HEK293 (cell line): ENCODE measurements around the gene HOXD9.

Source experiments
- CTCF ChIA-PET: fragments of 350-600 bp; formaldehyde crosslinking; extraction: SDS; loops from one replicate; lab custom pipeline; 2021; ENCODE audit warnings: antibody characterized with exemption; lab: Yijun Ruan, JAX
- POLR2A ChIA-PET: fragments of 300-600 bp; formaldehyde crosslinking; extraction: SDS; loops from one replicate; lab custom pipeline; 2020; ENCODE audit warnings: antibody characterized with exemption, inconsistent platforms; lab: Yijun Ruan, JAX
- H3K27ac ChIP-seq: fragments of 200-500 bp; sonication (Bioruptor generic); 2 replicates; pipeline ENCODE4 v1.5.1; 2014; ENCODE audit warnings: low read depth, low read length, control low read depth, inconsistent platforms; ENCODE audit errors: extremely low read depth
- H3K36me3 ChIP-seq, 2 experiments: fragments of 200-500 bp in 1 of 2; sonication (Bioruptor generic) in 1 of 2; 1 replicate in 1 of 2; 2 replicates in 1 of 2; pipeline ENCODE4 v1.5.1; 2014 to 2017; ENCODE audit warnings: inconsistent platforms in 2 of 2, low read length in 2 of 2; ENCODE audit not compliant: control insufficient read depth in 2 of 2, insufficient read depth in 1 of 2
- H3K4me1 ChIP-seq: fragments of 200-500 bp; sonication (Bioruptor generic); 2 replicates; pipeline ENCODE4 v1.5.1; 2014; ENCODE audit warnings: mild to moderate bottlenecking, low read length, inconsistent platforms; ENCODE audit not compliant: control insufficient read depth, insufficient read depth
- H3K4me3 ChIP-seq: 2 replicates; pipeline ENCODE4 v1.5.1; 2011; ENCODE audit warnings: low read depth, mild to moderate bottlenecking, control low read depth, low read length, moderate library complexity
- H3K9me3 ChIP-seq: fragments of 200-500 bp; sonication (Bioruptor generic); 2 replicates; pipeline ENCODE4 v1.5.1; 2014; ENCODE audit warnings: low read depth, low read length, inconsistent platforms; ENCODE audit not compliant: control insufficient read depth, insufficient read depth
- RBAK ChIP-seq: fragments of 450-650 bp; formaldehyde crosslinking; IDR thresholded peaks from 2 replicates; pipeline ENCODE4 v1.5.1; 2016; ENCODE audit warnings: missing biosample characterization, missing genetic modification characterization
- WT1 ChIP-seq: fragments of 450-650 bp; formaldehyde crosslinking; IDR thresholded peaks from 2 replicates; pipeline ENCODE4 v1.5.1; 2016; ENCODE audit warnings: missing biosample characterization, missing genetic modification characterization
- ZBTB17 ChIP-seq: fragments of 450-650 bp; formaldehyde crosslinking; IDR thresholded peaks from 2 replicates; pipeline ENCODE4 v1.5.1; 2016; ENCODE audit warnings: missing biosample characterization, missing genetic modification characterization
- ZFHX2 ChIP-seq: fragments of 450-650 bp; formaldehyde crosslinking; conservative IDR thresholded peaks from 2 replicates; pipeline ENCODE4 v1.5.1; 2016; ENCODE audit warnings: missing biosample characterization, missing genetic modification characterization
- ZNF175 ChIP-seq: fragments of 450-650 bp; formaldehyde crosslinking; IDR thresholded peaks from 2 replicates; pipeline ENCODE4 v1.5.1; 2016; ENCODE audit warnings: missing biosample characterization, missing genetic modification characterization
- ZNF274 ChIP-seq, 2 experiments: fragments of 200-500 bp in 1 of 2; fragments of 450-650 bp in 1 of 2; sonication (Bioruptor generic) in 1 of 2; formaldehyde crosslinking in 1 of 2; IDR thresholded peaks; 2 replicates each; pipeline versions ENCODE4 v1.5.1 to v1.6.1; 2014 to 2016; ENCODE audit warnings: borderline replicate concordance in 1 of 2, inconsistent platforms in 1 of 2, low read length in 1 of 2, missing biosample characterization in 1 of 2, missing genetic modification characterization in 1 of 2
- ZNF544 ChIP-seq: fragments of 450-650 bp; formaldehyde crosslinking; IDR thresholded peaks from 2 replicates; pipeline ENCODE4 v1.5.0; 2017; ENCODE audit warnings: missing biosample characterization, missing genetic modification characterization
- ZNF701 ChIP-seq: fragments of 450-650 bp; formaldehyde crosslinking; IDR thresholded peaks from 2 replicates; pipeline ENCODE4 v1.5.1; 2016; ENCODE audit warnings: missing biosample characterization, missing genetic modification characterization
- ZSCAN16 ChIP-seq: fragments of 450-650 bp; formaldehyde crosslinking; IDR thresholded peaks from 2 replicates; pipeline ENCODE4 v1.5.1; 2016; ENCODE audit warnings: missing biosample characterization, missing genetic modification characterization
- TF ChIP-seq, protein P1 (sequence below): fragments of 450-650 bp; formaldehyde crosslinking; conservative IDR thresholded peaks from 2 replicates; pipeline ENCODE4 v1.5.1; 2016; ENCODE audit warnings: low read depth, missing biosample characterization, missing genetic modification characterization
- TF ChIP-seq, protein P2 (sequence below): fragments of 450-650 bp; formaldehyde crosslinking; IDR thresholded peaks from 2 replicates; pipeline ENCODE4 v1.5.1; 2016; ENCODE audit warnings: missing biosample characterization, missing genetic modification characterization
- TF ChIP-seq, protein P3 (sequence below): fragments of 450-650 bp; formaldehyde crosslinking; IDR thresholded peaks from 2 replicates; pipeline ENCODE4 v1.5.1; 2017; ENCODE audit warnings: missing biosample characterization, missing genetic modification characterization
- TF ChIP-seq, protein P4 (sequence below): fragments of 450-650 bp; formaldehyde crosslinking; IDR thresholded peaks from 2 replicates; pipeline ENCODE4 v1.5.1; 2016; ENCODE audit warnings: missing biosample characterization, missing genetic modification characterization

Gene HOXD9

DNA sequence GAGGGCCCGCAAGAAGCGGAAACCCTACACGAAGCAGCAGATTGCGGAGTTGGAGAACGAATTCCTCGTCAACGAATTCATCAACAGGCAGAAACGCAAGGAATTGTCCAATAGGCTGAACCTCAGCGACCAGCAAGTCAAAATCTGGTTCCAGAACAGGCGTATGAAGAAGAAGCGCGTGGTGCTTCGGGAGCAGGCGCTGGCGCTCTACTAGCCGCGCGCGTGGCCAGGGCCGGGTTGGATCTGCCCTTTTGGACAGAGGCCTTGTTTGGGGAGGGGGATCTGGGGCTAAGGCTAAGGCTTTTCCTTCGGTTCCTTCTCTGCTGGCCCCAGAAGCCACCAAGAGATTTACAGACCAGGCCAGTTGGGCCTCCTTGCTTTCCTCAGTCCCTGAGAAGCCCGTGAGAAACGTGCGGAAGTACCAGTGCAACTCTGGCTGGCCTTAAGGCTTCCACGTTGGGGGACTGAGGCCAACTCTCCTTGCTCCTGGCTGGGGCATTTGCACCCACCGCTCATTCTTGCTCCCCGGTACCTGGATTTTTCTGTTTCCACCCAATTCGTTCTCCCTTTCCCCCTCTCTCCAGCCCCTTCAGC is 21.9 kb upstream of the HOXD9 start:
- Histone ChIP-seq H3K27ac (no peak overlapping the region), H3K4me1 (peaks cover 10% of the 10 kb centered on the region), H3K36me3 (peaks cover 0 to 1% of the 10 kb centered on the region in 2 experiments; a peak in 1 of 3 replicates), H3K9me3 (no peaks in the 10 kb centered on the region), H3K4me3 (no peak overlapping the region)
- ChIA-PET CTCF (interaction anchor here (1.6 kb wide), 1 partner anchor 552 kb away, joined by 6 read pairs; no protein-coding TSS in a partner anchor), POLR2A (no interaction called here)
- TF ChIP-seq ZNF544 (tag by site-specific recombination) = no peak
- no peak for TF ChIP-seq ZNF175 (tag by site-specific recombination)
- TF ChIP-seq ZNF274 (IDR thresholded peaks at IDR 0.05; ENCODE audit: low read length) = no peak
- TF ChIP-seq ZNF274 (tag by site-specific recombination; IDR thresholded peaks at IDR 0.05; ENCODE audit: borderline replicate concordance) = no peak

DNA sequence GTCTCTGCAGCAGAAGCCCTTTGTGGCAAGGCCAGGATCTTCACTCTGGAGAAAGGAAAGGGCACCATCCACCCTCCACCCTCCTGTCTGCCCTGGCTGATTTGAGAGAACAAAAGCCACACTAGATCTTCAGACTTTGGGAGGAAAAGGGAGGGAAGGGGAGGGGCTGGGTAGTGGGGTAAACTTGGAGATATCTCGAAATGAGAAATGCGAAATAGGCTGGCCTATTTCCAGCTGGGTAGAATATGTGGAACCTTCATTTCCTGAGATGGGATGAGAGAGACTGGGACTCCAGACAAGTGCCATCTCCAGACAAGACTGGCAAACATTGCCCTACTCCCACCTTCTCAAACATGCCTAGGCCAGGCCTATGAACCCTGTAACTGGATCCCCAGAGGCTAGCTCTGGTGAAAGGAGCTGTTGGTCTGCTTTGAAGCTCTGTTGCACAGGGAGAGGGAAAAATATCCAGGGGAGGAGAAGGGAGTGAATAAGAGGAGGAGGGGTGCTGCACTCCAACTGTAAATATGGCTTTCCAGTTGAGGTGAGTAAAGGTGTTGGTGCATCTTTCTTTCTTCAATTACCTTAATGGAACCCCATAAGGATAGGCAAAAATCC is 21.2 kb upstream of the HOXD9 start:
- Histone ChIP-seq H3K4me3 (no peak overlapping the region), H3K36me3 (no peaks in the 10 kb centered on the region), H3K4me1 (peaks cover 10% of the 10 kb centered on the region), H3K27ac (peak overlapping the region; percentile 13; the same call in 1 of the 2 replicates), H3K9me3 (no peaks in the 10 kb centered on the region)
- ChIA-PET CTCF (interaction anchor here (1.6 kb wide), 1 partner anchor 551 kb away, joined by 6 read pairs; no protein-coding TSS in a partner anchor), POLR2A (no interaction called here)
- TF ChIP-seq, protein P1, sequence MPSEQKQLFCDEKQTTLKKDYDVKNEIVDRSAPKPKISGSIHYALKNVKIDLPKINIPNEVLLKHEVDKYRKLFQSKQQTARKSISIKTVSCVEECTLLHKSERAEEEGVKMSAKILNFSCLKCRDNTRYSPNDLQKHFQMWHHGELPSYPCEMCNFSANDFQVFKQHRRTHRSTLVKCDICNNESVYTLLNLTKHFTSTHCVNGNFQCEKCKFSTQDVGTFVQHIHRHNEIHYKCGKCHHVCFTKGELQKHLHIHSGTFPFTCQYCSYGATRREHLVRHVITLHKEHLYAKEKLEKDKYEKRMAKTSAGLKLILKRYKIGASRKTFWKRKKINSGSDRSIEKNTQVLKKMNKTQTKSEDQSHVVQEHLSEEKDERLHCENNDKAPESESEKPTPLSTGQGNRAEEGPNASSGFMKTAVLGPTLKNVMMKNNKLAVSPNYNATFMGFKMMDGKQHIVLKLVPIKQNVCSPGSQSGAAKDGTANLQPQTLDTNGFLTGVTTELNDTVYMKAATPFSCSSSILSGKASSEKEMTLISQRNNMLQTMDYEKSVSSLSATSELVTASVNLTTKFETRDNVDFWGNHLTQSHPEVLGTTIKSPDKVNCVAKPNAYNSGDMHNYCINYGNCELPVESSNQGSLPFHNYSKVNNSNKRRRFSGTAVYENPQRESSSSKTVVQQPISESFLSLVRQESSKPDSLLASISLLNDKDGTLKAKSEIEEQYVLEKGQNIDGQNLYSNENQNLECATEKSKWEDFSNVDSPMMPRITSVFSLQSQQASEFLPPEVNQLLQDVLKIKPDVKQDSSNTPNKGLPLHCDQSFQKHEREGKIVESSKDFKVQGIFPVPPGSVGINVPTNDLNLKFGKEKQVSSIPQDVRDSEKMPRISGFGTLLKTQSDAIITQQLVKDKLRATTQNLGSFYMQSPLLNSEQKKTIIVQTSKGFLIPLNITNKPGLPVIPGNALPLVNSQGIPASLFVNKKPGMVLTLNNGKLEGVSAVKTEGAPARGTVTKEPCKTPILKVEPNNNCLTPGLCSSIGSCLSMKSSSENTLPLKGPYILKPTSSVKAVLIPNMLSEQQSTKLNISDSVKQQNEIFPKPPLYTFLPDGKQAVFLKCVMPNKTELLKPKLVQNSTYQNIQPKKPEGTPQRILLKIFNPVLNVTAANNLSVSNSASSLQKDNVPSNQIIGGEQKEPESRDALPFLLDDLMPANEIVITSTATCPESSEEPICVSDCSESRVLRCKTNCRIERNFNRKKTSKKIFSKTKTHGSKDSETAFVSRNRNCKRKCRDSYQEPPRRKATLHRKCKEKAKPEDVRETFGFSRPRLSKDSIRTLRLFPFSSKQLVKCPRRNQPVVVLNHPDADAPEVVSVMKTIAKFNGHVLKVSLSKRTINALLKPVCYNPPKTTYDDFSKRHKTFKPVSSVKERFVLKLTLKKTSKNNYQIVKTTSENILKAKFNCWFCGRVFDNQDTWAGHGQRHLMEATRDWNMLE = no peak
- TF ChIP-seq, protein P2, sequence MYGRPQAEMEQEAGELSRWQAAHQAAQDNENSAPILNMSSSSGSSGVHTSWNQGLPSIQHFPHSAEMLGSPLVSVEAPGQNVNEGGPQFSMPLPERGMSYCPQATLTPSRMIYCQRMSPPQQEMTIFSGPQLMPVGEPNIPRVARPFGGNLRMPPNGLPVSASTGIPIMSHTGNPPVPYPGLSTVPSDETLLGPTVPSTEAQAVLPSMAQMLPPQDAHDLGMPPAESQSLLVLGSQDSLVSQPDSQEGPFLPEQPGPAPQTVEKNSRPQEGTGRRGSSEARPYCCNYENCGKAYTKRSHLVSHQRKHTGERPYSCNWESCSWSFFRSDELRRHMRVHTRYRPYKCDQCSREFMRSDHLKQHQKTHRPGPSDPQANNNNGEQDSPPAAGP (tag by site-specific recombination) = no peak
- TF ChIP-seq WT1 (tag by site-specific recombination) (peak; percentile 68), ZNF701 (no peak), ZFHX2 (tag by site-specific recombination) (no peak), ZBTB17 (no peak)
- TF ChIP-seq, protein P3, sequence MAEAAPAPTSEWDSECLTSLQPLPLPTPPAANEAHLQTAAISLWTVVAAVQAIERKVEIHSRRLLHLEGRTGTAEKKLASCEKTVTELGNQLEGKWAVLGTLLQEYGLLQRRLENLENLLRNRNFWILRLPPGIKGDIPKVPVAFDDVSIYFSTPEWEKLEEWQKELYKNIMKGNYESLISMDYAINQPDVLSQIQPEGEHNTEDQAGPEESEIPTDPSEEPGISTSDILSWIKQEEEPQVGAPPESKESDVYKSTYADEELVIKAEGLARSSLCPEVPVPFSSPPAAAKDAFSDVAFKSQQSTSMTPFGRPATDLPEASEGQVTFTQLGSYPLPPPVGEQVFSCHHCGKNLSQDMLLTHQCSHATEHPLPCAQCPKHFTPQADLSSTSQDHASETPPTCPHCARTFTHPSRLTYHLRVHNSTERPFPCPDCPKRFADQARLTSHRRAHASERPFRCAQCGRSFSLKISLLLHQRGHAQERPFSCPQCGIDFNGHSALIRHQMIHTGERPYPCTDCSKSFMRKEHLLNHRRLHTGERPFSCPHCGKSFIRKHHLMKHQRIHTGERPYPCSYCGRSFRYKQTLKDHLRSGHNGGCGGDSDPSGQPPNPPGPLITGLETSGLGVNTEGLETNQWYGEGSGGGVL (tag by site-specific recombination) = no peak

DNA sequence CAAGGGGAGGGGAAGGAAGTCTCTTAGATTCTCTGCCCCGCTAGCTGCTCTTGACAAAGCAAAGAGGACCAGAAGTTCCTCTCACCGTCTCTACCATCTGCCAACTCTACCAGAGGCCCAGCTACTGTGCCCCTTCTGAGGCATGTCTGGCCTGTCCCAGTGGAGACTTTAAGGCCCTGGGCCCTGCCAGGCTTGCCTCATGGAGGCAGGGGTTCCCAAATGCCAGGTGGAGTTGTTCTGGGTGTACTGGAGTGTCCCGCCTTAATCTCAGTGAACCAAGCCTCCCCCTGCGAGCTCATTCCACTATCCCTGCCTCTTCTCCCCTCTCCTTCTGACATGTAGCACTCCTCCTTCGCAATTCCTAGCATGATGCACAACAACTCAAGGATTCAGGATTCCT is 20.7 kb upstream of the HOXD9 start:
- no peaks in the 10 kb centered on the region for H3K9me3 ChIP-seq
- H3K4me3 ChIP-seq = no peak overlapping the region
- TF ChIP-seq, protein P4, sequence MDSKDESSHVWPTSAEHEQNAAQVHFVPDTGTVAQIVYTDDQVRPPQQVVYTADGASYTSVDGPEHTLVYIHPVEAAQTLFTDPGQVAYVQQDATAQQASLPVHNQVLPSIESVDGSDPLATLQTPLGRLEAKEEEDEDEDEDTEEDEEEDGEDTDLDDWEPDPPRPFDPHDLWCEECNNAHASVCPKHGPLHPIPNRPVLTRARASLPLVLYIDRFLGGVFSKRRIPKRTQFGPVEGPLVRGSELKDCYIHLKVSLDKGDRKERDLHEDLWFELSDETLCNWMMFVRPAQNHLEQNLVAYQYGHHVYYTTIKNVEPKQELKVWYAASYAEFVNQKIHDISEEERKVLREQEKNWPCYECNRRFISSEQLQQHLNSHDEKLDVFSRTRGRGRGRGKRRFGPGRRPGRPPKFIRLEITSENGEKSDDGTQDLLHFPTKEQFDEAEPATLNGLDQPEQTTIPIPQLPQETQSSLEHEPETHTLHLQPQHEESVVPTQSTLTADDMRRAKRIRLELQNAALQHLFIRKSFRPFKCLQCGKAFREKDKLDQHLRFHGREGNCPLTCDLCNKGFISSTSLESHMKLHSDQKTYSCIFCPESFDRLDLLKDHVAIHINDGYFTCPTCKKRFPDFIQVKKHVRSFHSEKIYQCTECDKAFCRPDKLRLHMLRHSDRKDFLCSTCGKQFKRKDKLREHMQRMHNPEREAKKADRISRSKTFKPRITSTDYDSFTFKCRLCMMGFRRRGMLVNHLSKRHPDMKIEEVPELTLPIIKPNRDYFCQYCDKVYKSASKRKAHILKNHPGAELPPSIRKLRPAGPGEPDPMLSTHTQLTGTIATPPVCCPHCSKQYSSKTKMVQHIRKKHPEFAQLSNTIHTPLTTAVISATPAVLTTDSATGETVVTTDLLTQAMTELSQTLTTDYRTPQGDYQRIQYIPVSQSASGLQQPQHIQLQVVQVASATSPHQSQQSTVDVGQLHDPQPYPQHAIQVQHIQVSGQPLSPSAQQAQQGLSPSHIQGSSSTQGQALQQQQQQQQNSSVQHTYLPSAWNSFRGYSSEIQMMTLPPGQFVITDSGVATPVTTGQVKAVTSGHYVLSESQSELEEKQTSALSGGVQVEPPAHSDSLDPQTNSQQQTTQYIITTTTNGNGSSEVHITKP (tag by site-specific recombination) = peak; percentile 69
- TF ChIP-seq ZSCAN16 (0 out of 2 replicates have a peak, but pooled peaks have one; percentile 35), RBAK (tag by site-specific recombination) (no peak)
- ChIA-PET CTCF (interaction anchor here (1.3 to 1.6 kb wide), 2 partner anchors 25 to 551 kb away, joined by 4 to 6 read pairs; no protein-coding TSS in a partner anchor), POLR2A (no interaction called here)
- no peaks in the 10 kb centered on the region for H3K36me3 ChIP-seq
- peak overlapping the region; percentile 13; the same call in 1 of the 2 replicates for H3K27ac ChIP-seq
- H3K4me1 ChIP-seq = peaks cover 9% of the 10 kb centered on the region
